ENCODE measurements around the gene ARAP1. TPM values are rescaled to one million over a fixed set of nuclear protein-coding genes. Genes with fewer than 3 reads are reported as not detected.

ARAP1 gene
- polyA plus RNA-seq, 1 donor from 2014 or later, result 3.5 TPM

GRCh38 chr11:72730243-72730642, 22.0 kb downstream of the ARAP1 start (continued):
- TF ChIP-seq CTCF (IDR thresholded peaks at IDR 0.05; ENCODE audit: poor library complexity, severe bottlenecking), result no peak

- no peaks in the 10 kb centered on the region for H3K79me2 ChIP-seq (replicated peaks; ENCODE audit: insufficient read depth, low read length)
- H3K9ac ChIP-seq (ENCODE audit: low read length), result no peak overlapping the region
Measured at GRCh38 chr11:72727521-72727920, 24.7 kb downstream of the ARAP1 start.

GRCh38 chr11:72726266-72727220, 25.7 kb downstream of the ARAP1 start:
- TF ChIP-seq REST (IDR thresholded peaks at IDR 0.05; ENCODE audit: borderline replicate concordance), result no peak
- TF ChIP-seq EP300 (conservative IDR thresholded peaks at IDR 0.05; ENCODE audit: poor library complexity, severe bottlenecking), result no peak
- no peak for TF ChIP-seq MXI1 (conservative IDR thresholded peaks at IDR 0.05; ENCODE audit: poor library complexity, severe bottlenecking)
- TF ChIP-seq RAD21 (conservative IDR thresholded peaks at IDR 0.05), result no peak
- no peak for TF ChIP-seq POLR2AphosphoS5 (IDR thresholded peaks at IDR 0.05)
- no peak for TF ChIP-seq SMC3 (conservative IDR thresholded peaks at IDR 0.05; ENCODE audit: poor library complexity)
- no peak for TF ChIP-seq EZH2 (IDR thresholded peaks at IDR 0.05; ENCODE audit: borderline replicate concordance, insufficient read depth, low read length, poor library complexity, severe bottlenecking)
- TF ChIP-seq TAF1 (IDR thresholded peaks at IDR 0.05; ENCODE audit: low read depth), result no peak
- no peak for TF ChIP-seq CTCF (IDR thresholded peaks at IDR 0.05; ENCODE audit: poor library complexity, severe bottlenecking)
- Histone ChIP-seq H3K9me3 (ENCODE audit: low read length) (no peaks in the 10 kb centered on the region), H3K79me2 (replicated peaks; ENCODE audit: insufficient read depth, low read length) (no peaks in the 10 kb centered on the region), H3K4me3 (ENCODE audit: low read length) (no peak overlapping the region), H3K9me2 (ENCODE audit: insufficient read depth, low read length) (no peaks in the 10 kb centered on the region), H3K9ac (ENCODE audit: low read length) (no peak overlapping the region), H3K27ac (ENCODE audit: low read length) (no peak overlapping the region), H2AFZ (ENCODE audit: low read depth, low read length) (no peak overlapping the region), H3K36me3 (ENCODE audit: insufficient read depth, low read length) (no peaks in the 10 kb centered on the region), H3K27me3 (ENCODE audit: insufficient read depth, low read depth, low read length) (no peaks in the 10 kb centered on the region), H3F3A (ENCODE audit: insufficient read depth, low read length, poor library complexity, severe bottlenecking) (no peaks in the 10 kb centered on the region), H3K4me2 (ENCODE audit: low read length) (no peak overlapping the region), H4K20me1 (ENCODE audit: insufficient read depth) (no peaks in the 10 kb centered on the region)

More at GRCh38 chr11:72727521-72727920, 24.7 kb downstream of the ARAP1 start:
- Histone ChIP-seq H3F3A (ENCODE audit: insufficient read depth, low read length, poor library complexity, severe bottlenecking) (no peaks in the 10 kb centered on the region), H4K20me1 (ENCODE audit: insufficient read depth) (no peaks in the 10 kb centered on the region), H3K36me3 (ENCODE audit: insufficient read depth, low read length) (no peaks in the 10 kb centered on the region), H3K9me2 (ENCODE audit: insufficient read depth, low read length) (no peaks in the 10 kb centered on the region), H3K9me3 (ENCODE audit: low read length) (no peaks in the 10 kb centered on the region), H3K27me3 (ENCODE audit: insufficient read depth, low read depth, low read length) (no peaks in the 10 kb centered on the region), H3K4me3 (ENCODE audit: low read length) (no peak overlapping the region), H3K27ac (ENCODE audit: low read length) (no peak overlapping the region), H3K4me2 (ENCODE audit: low read length) (no peak overlapping the region), H2AFZ (ENCODE audit: low read depth, low read length) (no peak overlapping the region)
- TF ChIP-seq CTCF (IDR thresholded peaks at IDR 0.05; ENCODE audit: poor library complexity, severe bottlenecking) (no peak), EZH2 (IDR thresholded peaks at IDR 0.05; ENCODE audit: borderline replicate concordance, insufficient read depth, low read length, poor library complexity, severe bottlenecking) (no peak), TAF1 (IDR thresholded peaks at IDR 0.05; ENCODE audit: low read depth) (no peak), SMC3 (conservative IDR thresholded peaks at IDR 0.05; ENCODE audit: poor library complexity) (no peak)

All from neural cell (in vitro differentiated cells).